Astrocyte (in vitro differentiated cells and primary cell): ENCODE measurements around the gene MYOD1. TPM values are rescaled to one million over a fixed set of nuclear protein-coding genes. Genes with fewer than 3 reads are reported as not detected.

Source experiments
- DNase-seq: peaks from one replicate; pipeline ENCODE4 v3.0.0-alpha.2; 2010; ENCODE audit warnings: low read depth
- FAIRE-seq: peaks from 2 replicates; lab custom pipeline; 2011; peaks lifted over from hg19 to GRCh38; lab: Jason Lieb, UNC
- H2AFZ ChIP-seq: 2 replicates; pipeline ENCODE4 v1.6.0; 2012; ENCODE audit warnings: low read depth, low read length, inconsistent platforms
- H3K27ac ChIP-seq: 2 replicates; pipeline ENCODE4 v1.5.1; 2011; ENCODE audit warnings: low read depth, low read length, inconsistent platforms
- H3K27me3 ChIP-seq: 2 replicates; pipeline ENCODE4 v1.6.0; 2011; ENCODE audit warnings: low read length, inconsistent platforms; ENCODE audit not compliant: insufficient read depth
- H3K36me3 ChIP-seq: 2 replicates; pipeline ENCODE4 v1.5.1; 2011; ENCODE audit warnings: low read length, inconsistent platforms; ENCODE audit not compliant: insufficient read depth
- H3K4me1 ChIP-seq: 2 replicates; pipeline ENCODE4 v1.5.1; 2011; ENCODE audit warnings: low read length, inconsistent platforms; ENCODE audit not compliant: insufficient read depth
- H3K4me2 ChIP-seq: 2 replicates; pipeline ENCODE4 v1.6.0; 2012; ENCODE audit warnings: low read length, inconsistent platforms
- H3K4me3 ChIP-seq: 2 replicates; pipeline ENCODE4 v1.5.1; 2011; ENCODE audit warnings: low read depth, mild to moderate bottlenecking, low read length, inconsistent platforms; ENCODE audit not compliant: insufficient read depth
- H3K79me2 ChIP-seq: 2 replicates; pipeline ENCODE4 v1.6.0; 2012; ENCODE audit warnings: mild to moderate bottlenecking, low read length, inconsistent platforms; ENCODE audit not compliant: insufficient read depth
- H3K9ac ChIP-seq: 2 replicates; pipeline ENCODE4 v1.6.0; 2012; ENCODE audit warnings: mild to moderate bottlenecking, low read length, inconsistent platforms
- H3K9me3 ChIP-seq: 2 replicates; pipeline ENCODE4 v1.5.1; 2012; ENCODE audit warnings: low read depth, mild to moderate bottlenecking, low read length, inconsistent platforms; ENCODE audit not compliant: insufficient read depth
- H4K20me1 ChIP-seq: 2 replicates; pipeline ENCODE4 v1.6.0; 2012; ENCODE audit warnings: low read length, inconsistent platforms; ENCODE audit not compliant: insufficient read depth
- H3K27ac Mint-ChIP-seq: one replicate; pipeline ENCODE4 v1.8.0; 2021; ENCODE audit warnings: mild to moderate bottlenecking, mixed read lengths; ENCODE audit not compliant: unreplicated experiment
- H3K27me3 Mint-ChIP-seq: one replicate; pipeline ENCODE4 v1.8.0; 2021; ENCODE audit warnings: low read depth, mixed read lengths; ENCODE audit not compliant: unreplicated experiment
- H3K36me3 Mint-ChIP-seq: one replicate; pipeline ENCODE4 v1.8.0; 2021; ENCODE audit warnings: low read depth, mixed read lengths; ENCODE audit not compliant: unreplicated experiment
- H3K4me1 Mint-ChIP-seq: one replicate; pipeline ENCODE4 v1.8.0; 2021; ENCODE audit warnings: low read depth, mixed read lengths; ENCODE audit not compliant: unreplicated experiment
- H3K4me3 Mint-ChIP-seq: one replicate; pipeline ENCODE4 v1.8.0; 2021; ENCODE audit warnings: mild to moderate bottlenecking, moderate library complexity, mixed read lengths; ENCODE audit not compliant: unreplicated experiment
- H3K9me3 Mint-ChIP-seq: one replicate; pipeline ENCODE4 v1.8.0; 2021; ENCODE audit warnings: mild to moderate bottlenecking, mixed read lengths; ENCODE audit not compliant: unreplicated experiment
- CTCF ChIP-seq: IDR thresholded peaks from 2 replicates; pipeline ENCODE4 v1.5.1; 2011; ENCODE audit warnings: low read depth, mild to moderate bottlenecking, inconsistent platforms, low read length, moderate library complexity; ENCODE audit not compliant: insufficient read depth
- EZH2 ChIP-seq: IDR thresholded peaks from 2 replicates; pipeline ENCODE4 v1.6.1; 2012; ENCODE audit warnings: mild to moderate bottlenecking, low read length, inconsistent platforms; ENCODE audit not compliant: insufficient read depth
- total RNA-seq: library from RNA; stranded (reverse); gene quantifications from 2 replicates; pipeline ENCODE4 v1.2.1, GENCODE V29; 2021

MYOD1 gene
- total RNA-seq, 1 donor from 2014 or later: not detected

GRCh38 chr11:17714356-17714854 lies 5.0 kb upstream of the MYOD1 start:
- no peak overlapping the region for H3K27ac Mint-ChIP-seq
- Histone ChIP-seq H4K20me1 (no peaks in the 10 kb centered on the region), H3K79me2 (no peaks in the 10 kb centered on the region), H3K4me3 (no peak overlapping the region), H3K27ac (no peak overlapping the region), H3K9ac (no peak overlapping the region), H3K9me3 (no peaks in the 10 kb centered on the region), H3K27me3 (peaks cover 50% of the 10 kb centered on the region), H3K36me3 (no peaks in the 10 kb centered on the region), H3K4me2 (no peak overlapping the region), H2AFZ (no peak overlapping the region), H3K4me1 (no peaks in the 10 kb centered on the region)
- peaks cover 2% of the 10 kb centered on the region for H3K9me3 Mint-ChIP-seq
- DNase-seq: no peak
- H3K27me3 Mint-ChIP-seq: peaks cover 21% of the 10 kb centered on the region
- H3K4me1 Mint-ChIP-seq: no peaks in the 10 kb centered on the region
- H3K36me3 Mint-ChIP-seq: no peaks in the 10 kb centered on the region
- FAIRE-seq: no peak
- TF ChIP-seq EZH2: no peak
- TF ChIP-seq CTCF: no peak
- no peak overlapping the region for H3K4me3 Mint-ChIP-seq

DNA sequence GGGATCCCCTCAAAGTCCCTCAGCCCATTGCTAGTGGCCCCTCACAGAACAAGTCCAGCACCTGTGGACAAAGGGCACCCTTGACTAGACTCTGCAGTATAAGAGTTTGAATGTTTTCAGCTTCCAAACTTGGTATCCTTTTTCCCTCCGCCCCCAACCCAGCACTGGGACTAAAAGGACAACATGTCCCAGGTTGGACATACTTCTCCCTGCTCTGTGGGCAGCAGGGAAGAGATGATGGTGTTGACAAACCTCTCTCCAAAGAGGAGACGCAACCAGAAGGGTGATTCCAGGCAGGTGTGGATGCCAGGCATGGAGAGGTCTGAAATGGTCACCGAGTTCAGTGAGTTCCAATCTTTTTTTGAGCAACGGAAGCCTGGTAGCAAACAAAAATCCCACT lies 4.5 kb upstream of the MYOD1 start:
- H3K9me3 Mint-ChIP-seq: peaks cover 2% of the 10 kb centered on the region
- DNase-seq (no peak), FAIRE-seq (no peak)
- no peak overlapping the region for H3K9ac ChIP-seq
- H3K27ac ChIP-seq: no peak overlapping the region
- no peaks in the 10 kb centered on the region for H3K79me2 ChIP-seq
- H3K27ac Mint-ChIP-seq: no peak overlapping the region
- no peak overlapping the region for H3K4me3 ChIP-seq
- no peaks in the 10 kb centered on the region for H3K9me3 ChIP-seq
- no peak for TF ChIP-seq EZH2
- no peak for TF ChIP-seq CTCF
- peaks cover 21% of the 10 kb centered on the region for H3K27me3 Mint-ChIP-seq
- no peaks in the 10 kb centered on the region for H3K4me1 ChIP-seq
- no peaks in the 10 kb centered on the region for H3K36me3 Mint-ChIP-seq
- no peak overlapping the region for H3K4me2 ChIP-seq
- H3K27me3 ChIP-seq: peaks cover 53% of the 10 kb centered on the region
- no peak overlapping the region for H3K4me3 Mint-ChIP-seq
- no peaks in the 10 kb centered on the region for H3K4me1 Mint-ChIP-seq
- H2AFZ ChIP-seq: no peak overlapping the region
- H4K20me1 ChIP-seq: no peaks in the 10 kb centered on the region
- no peaks in the 10 kb centered on the region for H3K36me3 ChIP-seq

- no peaks in the 10 kb centered on the region for H3K79me2 ChIP-seq
- no peak overlapping the region for H3K27ac ChIP-seq
- H4K20me1 ChIP-seq: no peaks in the 10 kb centered on the region
- Mint-ChIP-seq H3K36me3 (no peaks in the 10 kb centered on the region), H3K4me1 (no peaks in the 10 kb centered on the region), H3K27me3 (peaks cover 32% of the 10 kb centered on the region), H3K9me3 (peaks cover 2% of the 10 kb centered on the region), H3K27ac (no peak overlapping the region), H3K4me3 (no peak overlapping the region)
- H3K4me3 ChIP-seq: no peak overlapping the region
- no peaks in the 10 kb centered on the region for H3K4me1 ChIP-seq
- no peak for FAIRE-seq
- H3K9ac ChIP-seq: no peak overlapping the region
- no peaks in the 10 kb centered on the region for H3K9me3 ChIP-seq
- no peak for DNase-seq
- H3K27me3 ChIP-seq: peaks cover 63% of the 10 kb centered on the region
- no peak overlapping the region for H2AFZ ChIP-seq
- H3K4me2 ChIP-seq: no peak overlapping the region
- no peaks in the 10 kb centered on the region for H3K36me3 ChIP-seq
- no peak for TF ChIP-seq EZH2
- TF ChIP-seq CTCF: no peak
Measured at GRCh38 chr11:17716807-17717206, 2.6 kb upstream of the MYOD1 start.
